SKM-1 (cell line): Measurements from ENCODE around the gene CENPP.
A peak's percentile ranks its signal among the peaks of the same experiment; 100 is the strongest.

Experiments
- DNase-seq: peaks from one replicate; lab custom pipeline; 2025; ENCODE audit not compliant: unreplicated experiment; lab: John Stamatoyannopoulos, UW

Gene CENPP

DNA sequence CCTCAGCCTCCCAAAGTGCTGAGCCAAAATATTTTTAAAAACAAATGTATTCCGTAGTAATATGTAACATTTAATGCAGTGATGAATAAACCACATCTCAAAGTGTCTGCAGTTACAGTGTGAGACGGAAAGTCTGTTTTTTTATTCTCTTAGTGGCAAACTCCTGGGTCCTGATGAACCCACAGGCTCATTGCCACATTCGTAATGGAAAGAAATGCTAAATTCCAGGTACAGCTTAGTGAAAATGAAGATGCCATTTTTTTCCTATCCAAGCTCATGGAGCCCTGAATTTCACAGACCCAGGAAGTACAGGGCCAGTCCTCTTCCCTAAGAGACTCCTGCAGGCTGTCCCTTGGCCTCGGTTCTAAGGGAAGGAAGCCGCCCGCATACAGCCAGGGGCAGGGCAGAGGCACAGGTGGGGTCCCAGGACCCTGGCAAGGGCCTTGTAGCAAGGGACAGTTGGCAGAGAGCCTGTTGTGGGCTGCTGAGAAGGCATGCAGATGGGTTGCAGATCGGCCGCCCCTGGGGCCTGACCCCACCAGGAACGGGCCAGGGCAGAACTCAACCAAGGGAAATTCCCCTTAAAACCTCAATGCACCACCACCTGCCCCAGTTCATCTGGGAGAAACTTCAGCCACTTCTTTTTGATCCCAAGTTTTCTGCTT lies 308.0 kb downstream of the CENPP start:
- DNase-seq, result no peak

DNA sequence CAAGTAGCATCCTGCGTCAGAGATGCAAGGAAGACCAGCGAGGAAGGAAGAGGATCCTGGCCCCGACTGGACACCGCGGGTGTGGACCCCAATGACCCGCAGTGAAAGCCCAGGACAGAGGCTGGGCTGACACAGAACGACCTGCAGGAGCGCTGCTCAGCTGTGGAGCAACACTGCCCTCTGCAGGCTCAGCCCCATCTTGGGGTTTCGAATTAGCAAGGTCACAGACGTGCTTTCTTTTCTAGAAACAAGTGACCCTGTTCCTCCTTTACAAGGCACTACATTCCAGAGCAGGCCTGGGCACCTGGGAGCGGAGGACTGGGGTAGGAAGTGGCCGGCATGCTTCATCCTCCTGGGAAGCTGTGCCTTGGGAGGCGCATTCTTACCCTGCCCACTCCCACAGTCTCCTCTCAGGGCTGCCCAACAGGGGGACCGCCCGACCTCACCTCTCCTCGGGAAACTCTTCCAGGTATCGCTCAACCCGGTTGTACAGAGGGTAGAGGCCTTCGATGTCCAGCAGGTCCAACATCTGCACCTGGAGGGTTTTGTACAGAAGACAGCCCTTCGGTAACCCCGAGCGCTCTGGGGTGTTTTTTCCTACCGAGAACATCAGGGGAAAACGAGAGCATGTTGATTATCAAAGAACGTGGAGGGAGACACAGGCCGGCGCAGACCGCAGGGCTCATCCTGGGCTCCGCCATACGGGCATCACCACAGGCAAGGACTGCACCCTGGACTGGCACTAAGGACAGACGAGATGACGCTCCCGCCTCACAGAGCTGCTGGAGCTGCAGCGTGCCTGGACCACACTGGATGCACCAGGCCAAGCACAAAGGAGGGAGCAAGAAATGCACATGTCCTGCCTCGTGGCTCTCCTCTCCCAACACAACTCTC lies 309.2 kb downstream of the CENPP start:
- peak; percentile 2 for DNase-seq

DNA sequence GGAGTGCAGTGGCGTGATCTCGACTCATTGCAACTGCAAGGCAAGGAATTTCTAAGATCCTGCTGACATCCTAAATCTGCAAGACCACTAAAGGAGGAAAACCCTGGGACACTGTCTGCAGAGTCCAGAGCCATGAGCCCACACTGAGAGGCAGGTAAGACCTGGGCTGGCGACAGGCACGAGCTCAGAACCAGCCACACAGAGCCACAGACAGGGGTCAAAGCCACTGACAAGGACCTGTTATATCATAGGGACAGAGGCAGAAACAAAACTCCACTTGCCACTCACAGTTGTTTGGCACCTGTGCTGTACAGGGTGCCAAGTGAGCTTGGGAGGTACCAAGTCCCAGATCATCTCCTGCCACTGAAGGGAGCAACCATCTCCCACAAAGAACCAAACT lies 310.0 kb downstream of the CENPP start:
- no peak for DNase-seq

DNA sequence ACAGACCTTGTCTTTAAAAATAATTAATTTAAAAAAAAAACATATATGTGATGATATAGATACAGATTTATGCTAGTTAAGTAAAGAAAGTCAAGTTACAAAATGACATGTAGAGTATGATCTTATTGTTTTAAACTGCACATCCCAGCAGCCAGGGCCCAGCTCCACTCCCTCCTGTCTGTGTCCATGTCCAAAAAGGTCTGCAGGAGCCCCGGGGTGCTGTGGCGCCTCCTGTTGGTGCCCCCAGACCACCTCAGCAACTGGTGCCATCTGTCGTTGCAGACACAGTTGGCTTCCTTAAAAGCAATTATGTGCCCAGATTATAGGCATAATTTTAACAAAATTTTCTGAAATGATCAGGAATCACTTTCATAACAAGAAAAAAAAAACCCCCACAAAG lies 310.9 kb downstream of the CENPP start:
- DNase-seq, result no peak

DNA sequence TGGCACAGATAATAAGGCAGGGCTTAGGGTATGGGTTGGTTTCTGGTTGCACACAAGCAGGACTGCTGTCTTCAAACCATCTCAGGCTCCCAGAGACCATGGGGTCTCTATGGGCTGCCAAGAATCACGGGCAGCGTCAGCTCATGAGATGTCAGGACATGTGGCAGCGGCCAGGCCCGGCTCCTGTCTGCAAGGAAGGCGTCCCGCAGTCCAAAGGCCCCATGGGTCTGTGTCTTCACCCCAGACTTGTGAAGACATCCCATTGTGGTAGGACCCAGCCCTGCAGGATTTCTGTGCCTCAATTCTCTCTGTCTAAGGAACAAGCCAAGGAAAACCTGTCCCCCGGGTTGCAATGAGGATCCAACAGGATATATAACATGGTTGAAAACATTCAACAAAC lies 311.6 kb downstream of the CENPP start:
- DNase-seq, result no peak

DNA sequence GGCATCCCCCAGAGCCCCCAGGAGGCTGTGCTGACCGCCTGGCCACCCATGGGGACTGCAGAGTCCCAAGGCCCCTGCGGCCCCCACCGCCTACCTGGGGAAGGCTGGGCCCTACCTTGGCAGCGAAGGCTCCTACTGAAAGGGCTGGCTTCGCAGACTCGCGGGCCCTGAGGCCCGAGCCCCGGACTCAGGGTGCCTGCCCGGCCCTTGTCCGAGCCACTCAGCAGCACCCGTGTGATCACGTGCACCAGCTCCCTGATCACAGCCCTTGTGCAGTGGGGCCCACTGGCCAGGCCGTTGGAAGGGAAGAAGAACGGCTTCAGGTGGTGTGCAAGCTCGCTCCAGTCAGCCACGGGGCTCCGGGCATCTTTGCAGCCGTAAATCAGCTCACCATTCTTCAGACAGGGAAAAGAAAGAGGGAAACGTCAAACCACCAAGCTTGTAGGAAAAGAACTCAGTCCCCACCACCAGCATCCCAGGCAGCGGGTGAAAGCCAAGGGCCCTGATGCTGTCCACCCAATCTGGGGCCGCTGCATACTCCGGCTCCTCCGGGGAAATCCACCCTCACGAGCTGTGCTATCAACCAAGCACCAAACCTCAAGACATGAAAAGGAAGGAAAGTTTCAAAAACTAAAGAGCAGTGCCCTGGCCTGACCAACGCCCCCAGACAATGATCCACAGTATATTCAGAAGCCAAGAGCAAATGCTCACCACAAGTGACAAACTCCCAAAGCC lies 312.3 kb downstream of the CENPP start:
- DNase-seq, result no peak

DNA sequence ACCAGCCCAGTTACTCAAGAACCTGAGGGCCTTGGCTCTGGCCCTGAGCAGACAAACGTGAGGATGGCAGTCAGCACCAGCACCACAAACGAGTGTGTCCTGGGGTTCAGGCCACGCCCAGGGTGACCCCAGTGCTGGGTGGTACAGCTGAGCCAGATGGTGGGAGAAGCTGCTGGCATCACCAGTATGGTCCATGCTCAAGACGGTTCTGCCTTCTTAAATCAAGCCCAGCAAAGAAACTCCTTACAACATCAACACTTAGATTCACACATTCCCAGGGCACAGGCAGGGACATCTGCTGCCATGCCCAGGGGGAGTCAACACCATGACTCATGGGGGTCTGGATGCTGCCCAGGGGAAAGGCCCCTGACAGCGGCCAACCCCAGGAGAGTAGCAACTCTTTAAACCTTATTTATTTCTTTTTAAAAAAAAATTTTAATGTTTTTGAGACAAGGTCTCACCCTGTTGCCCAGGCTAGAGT lies 312.9 kb downstream of the CENPP start:
- DNase-seq, result no peak

DNA sequence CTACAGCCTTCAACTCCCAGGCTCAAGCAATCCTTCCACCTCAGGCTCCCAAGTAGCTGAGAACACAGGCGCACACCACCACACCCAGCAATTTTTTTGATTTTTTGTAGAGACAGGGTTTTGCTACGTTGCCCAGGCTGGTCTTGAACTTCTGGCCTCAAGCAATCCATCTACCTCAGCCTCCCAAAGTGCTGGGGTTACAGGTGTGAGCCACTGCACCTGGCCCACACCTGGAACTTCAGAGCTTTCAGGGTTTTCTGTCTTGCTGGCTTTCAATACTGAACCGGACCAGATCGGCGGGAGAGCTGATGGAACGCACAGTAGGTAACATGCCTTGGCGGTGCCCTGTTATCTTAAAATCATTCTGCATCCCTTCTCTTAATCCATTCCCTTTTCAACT lies 313.4 kb downstream of the CENPP start:
- DNase-seq, result no peak

DNA sequence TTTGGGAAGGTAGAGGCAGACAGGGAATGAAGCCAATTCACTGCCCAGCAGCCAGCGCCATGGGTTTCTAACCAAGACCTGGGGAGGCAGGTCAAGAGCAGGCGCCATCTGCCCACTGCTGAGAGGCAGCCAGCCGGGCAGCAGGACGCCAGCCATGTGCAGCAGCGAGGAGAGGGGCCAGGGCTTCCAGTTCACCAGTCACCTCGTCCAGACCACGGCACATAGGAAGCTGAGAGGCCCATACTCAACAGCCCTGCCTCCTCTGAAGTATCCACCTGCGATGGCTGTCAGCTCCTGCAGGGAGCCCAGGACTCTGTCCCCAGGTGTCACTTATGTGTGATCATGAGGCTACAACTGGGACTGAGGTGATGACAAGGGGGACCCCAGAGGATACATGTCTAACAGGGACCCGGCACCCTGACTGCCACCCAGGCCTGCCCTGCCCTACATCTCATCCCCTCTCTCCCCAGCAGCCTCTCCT lies 314.1 kb downstream of the CENPP start:
- DNase-seq, result no peak

DNA sequence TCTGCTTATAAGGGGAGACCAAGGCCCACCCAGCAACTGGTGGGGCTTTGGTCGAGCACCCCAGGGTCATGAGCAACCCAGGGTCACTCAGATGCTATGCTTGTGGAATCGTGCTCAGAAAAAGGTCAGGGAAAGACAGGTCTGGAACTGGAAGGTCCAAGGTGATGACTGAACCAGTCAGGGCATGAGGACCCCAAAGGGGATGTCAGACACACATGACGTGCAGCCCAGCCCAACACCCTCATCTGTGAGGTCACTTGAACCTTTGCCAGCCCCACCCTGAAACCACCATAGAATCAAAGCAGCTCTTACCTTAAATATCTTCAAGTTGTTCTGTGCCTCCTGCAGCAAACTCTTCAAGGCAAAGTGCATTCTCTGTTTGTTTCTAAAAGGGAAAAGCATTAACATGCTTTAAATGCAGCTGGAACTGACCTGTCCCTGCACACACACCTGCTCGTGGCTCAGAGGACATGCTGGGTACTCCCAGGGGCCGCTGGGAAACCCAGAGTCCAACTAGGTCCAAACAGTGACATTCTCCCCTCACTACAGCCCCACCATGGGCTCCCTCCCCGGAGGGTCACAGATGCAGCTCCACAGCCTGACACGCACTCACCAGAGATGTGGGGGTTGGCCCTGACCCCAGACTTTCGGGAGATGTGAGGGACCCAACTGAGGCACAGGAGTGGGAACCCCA lies 314.8 kb downstream of the CENPP start:
- DNase-seq, result no peak

DNA sequence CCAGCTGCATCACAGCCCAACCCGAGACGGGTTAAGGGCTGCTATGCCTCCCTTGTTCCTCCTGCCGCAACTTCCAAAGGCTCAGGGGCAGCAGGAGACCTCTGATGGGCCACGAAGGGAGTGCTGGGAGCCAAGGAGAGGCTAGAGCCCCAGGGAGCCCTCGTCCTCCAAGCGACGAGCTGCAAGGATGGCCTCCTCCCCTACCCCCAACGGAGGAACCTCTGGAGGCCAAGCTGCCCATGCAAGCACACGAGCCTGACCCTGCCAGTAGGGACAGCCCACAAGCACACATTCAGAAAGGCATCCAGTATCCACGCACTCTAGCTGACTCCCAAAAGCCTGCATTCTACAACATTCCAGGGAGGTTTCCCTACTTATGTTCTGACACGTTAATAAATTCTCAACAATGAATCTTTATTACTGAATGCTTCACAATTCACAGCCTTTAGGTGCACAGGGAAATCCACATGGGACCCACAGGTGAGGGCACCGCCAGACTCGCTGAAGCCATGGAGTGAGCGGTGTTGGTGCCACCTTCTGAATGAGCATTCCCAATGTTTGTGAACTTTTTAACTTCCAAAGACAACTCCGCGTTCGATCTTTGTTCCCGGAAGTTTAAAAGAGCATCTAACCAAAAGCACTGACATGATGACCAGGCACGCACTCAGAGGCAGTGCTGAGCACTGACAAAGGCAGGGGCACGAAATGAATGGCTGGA lies 315.5 kb downstream of the CENPP start:
- no peak for DNase-seq

DNA sequence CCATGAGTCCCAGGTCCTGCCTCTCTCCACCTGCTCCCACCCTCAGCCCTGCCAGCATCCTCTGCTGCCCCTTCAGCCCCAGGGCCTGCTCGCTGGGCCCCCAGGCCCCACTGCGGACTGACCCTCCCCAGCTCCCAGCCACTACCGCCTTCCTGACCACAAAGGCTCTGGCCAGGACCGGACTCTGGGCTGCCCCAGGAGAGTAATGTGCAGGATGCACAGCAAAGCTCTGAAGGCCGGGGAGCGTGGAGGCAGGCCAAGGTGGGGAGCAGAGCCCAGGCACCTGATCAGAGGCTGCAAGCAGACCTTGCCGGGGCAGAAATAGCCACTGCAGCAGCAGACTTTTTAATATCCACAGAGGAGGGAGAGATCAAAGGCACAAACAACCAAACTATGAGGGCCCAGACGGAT lies 316.3 kb downstream of the CENPP start:
- no peak for DNase-seq

DNA sequence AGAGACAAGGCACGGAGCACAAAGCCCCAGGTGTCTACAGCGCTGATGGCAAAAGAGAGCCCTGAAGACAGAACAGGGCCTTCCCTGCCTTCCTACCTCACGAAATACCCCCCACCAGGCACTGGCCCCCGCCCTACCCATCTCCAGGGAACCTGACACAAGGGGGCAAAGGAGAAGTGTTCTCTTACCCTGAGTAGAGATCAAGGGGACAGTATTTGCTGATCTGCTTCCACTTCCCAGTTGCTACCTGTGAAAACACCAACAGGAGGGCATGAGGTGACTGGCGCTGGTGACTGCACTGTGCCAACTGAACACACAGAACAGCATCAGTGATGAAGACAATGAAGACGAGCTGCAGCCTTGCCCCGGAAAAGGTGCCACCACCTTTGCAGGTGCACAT lies 316.8 kb downstream of the CENPP start:
- no peak for DNase-seq

DNA sequence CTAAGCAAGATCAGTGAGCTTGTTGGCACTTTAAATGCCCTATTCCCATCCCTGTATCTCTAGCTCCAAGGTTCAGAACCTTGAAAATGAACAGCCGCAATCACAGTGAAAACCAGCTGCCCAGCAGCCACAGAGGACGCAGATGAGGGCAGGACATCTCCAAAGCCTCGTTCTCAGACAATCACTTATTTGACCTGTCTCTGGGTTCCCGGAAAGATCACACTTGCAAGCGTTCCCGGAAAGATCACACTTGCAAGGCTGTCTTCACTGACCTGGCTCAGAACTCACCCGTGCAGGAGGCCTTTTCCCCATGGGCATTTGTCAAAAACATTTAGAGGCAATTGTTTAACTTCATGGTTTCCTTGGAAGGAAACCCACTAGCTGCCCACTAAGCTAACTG lies 318.5 kb downstream of the CENPP start:
- no peak for DNase-seq

DNA sequence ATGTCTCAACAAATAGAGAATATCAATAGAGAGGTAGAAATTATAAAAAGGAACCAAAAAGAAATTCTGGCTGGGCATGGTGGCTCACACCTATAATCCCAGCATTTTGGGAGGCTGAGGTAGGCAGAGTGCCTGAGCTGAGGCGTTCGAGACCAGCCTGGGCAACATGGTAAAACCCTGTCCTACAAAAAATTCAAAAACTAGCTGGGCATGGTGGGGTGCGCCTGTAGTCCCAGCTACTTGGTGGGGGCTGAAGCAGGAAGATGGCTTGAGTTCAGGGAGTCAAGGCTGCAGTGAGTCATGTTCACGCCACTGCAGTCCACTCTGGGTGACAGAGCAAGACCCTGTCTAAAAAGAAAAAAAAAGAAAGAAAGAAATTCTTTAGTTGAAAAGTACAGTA lies 319.3 kb downstream of the CENPP start:
- DNase-seq, result no peak

DNA sequence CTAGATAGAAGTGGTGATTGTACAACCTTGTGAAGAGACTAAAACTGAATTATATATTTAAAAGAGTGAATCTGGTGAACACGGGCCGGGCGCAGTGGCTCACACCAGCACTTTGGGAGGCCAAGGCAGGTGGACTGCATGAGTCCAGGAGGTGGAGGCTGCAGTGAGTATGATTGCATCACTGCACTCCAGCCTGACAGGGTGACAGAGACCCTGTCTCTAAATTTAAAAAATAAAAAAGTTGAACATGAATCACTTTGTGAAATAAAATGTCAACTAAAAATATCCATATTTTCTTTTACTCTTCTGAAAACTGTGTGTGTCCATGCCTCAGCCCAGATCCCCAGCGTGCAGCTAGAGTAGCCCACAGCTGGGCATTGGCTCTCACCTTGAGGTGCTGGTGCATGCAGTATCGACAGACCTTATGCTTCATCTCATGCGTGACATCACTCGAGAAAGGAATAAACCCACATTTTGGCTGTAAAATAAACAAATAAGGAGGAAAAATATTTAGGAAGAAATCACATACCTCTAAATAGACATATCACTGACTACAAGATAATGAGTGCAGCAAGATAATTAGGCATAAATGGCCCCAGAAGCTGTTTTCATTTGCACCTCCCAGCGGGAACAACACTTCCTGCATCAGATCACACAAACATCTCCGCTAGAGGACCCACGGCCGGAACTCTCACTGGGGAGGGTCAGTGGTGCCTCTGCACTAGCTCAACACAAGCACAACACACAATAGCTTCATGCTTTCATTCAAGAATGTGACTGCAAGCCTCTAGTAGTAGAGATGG lies 322.1 kb downstream of the CENPP start:
- no peak for DNase-seq

DNA sequence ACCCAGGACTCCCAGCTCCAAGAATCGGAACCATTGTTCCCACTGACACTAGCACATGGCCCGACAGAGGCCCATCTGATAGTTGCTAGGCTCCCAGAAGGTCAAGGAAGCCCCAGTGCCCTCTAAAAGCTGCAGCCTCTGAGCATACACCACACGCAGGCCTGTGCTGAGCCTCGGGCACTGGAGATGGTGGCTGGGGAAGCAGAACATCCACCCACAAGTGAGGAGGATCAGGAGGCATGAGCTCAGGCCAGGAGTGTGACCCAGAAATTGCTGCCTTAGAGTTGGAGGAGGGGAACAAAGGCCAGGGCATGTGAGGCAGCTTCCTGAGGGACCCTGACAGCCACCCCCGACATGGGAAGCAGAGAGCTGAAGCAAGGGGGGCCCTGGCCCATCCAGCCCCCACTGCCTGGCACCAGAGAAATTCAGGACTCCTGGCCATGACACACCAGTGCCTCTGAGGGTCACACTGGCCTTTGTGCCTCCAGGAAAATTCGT lies 322.8 kb downstream of the CENPP start:
- no peak for DNase-seq

DNA sequence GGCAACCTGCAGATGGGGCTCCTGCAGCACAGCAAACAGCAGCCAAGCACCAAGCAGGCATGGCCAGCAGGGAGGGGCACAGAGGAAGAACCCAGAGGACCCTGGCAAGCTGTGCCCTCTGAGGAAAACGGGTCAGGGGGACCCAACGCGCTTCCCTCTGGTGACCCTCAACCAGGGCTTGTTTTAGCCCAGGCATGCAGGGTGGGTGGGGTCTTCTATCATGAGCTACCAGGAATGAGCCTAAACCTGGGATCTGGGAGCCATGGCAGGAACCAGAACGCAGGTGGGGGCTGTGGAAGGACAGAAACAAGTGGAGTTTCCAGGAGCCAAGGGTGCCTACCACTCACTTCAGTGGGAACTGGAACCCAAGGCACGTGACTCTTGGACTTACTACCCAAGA lies 323.3 kb downstream of the CENPP start:
- no peak for DNase-seq

DNA sequence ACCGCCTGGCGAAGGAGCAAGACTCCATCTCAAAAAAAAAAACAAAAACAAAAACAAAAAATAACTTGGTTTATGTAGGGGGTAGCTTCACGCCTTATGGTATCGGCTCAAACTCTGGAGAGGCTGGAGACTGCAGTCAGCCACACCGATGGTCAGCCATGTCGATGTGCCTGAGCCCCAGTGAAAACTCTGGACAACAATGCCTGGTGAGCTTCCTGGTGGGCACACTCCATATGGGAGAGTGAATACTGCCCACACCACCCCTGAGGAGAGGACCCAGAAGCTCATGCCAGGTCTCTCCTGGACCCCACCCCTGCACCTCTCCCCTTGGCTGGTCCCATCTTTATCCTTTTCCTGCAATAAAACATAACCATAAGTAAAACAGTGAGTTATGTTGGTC lies 324.5 kb downstream of the CENPP start:
- no peak for DNase-seq
